Endometrial microvascular endothelial cells (primary cell): ENCODE results near the gene ERBB2. TPM values are rescaled to one million over a fixed set of nuclear protein-coding genes. Genes with fewer than 3 reads are reported as not detected.

Experiments used
- in situ Hi-C: cut with HindIII; loops from 2 replicates; pipeline ENCODE4 v1.10.0; 2017; ENCODE audit warnings: low sequenced_read_pairs, low pct_unique_long_range_greater_than_20kb; ENCODE audit errors: inconsistent ontology term
- total RNA-seq: library from RNA; depleted of rRNA; stranded (reverse); fragments of >200 nt; gene quantifications from one replicate; pipeline ENCODE4 v1.2.3, GENCODE V29; 2015; ENCODE audit errors: inconsistent ontology term

The ERBB2 gene
- total RNA-seq, 1 donor from 2014 or later, result 35.4 TPM

GRCh38 chr17:39769974-39770587, 70.2 kb downstream of the ERBB2 start:
- in situ Hi-C loops, result no loop called here

- in situ Hi-C loops, result no loop called here
Measured at GRCh38 chr17:39772415-39772814, 72.6 kb downstream of the ERBB2 start.

DNA sequence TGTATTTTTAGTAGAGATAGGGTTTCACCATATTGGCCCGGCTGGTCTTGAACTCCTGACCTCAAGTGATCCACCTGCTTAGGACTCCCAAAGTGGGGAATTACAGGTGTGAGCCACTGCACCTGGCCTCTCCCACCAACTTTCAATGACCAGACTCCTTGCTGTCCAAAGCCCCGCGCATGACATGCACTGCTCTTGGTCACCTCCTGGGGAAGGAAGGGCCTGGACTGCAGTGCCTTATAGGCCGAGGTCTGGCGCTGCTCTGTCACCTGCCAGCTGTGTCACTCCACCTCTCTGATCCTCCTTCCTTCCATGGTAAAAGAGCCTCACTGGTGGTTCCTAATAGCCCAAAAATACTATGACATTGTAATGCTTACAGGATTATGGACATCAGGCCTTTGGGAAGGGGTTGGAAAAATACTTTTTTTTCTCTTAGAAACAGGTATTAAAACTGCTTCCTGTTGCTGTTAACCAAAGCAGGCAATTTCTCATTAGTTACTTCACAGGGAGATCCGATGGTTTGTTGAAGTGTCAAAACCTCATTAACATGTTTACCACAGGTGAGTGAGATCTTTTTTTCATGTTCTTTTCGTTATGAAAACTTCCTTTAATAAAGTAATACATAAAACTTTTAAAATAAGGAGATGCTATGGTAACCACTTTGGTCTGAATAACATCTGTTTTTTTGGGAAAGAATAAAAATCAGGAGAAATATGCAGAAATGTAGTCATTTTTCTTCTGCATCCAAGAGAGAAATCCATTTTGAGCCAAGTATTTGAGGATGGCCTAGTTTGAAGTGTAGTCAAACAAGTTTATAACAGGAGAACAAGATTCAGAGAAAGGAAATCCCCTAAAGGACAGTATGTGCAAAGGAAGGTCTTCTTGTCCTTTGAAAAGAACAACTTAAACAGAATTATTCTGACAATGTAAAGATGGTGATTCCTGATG, 73.4 kb downstream of the ERBB2 start:
- in situ Hi-C loops, result no loop called here

- in situ Hi-C loops, result no loop called here
Measured at GRCh38 chr17:39774047-39774446, 74.2 kb downstream of the ERBB2 start.

GRCh38 chr17:39775031-39775430, 75.2 kb downstream of the ERBB2 start:
- in situ Hi-C loops, result no loop called here

- in situ Hi-C loops, result no loop called here
Measured at GRCh38 chr17:39776252-39776651, 76.4 kb downstream of the ERBB2 start.

DNA sequence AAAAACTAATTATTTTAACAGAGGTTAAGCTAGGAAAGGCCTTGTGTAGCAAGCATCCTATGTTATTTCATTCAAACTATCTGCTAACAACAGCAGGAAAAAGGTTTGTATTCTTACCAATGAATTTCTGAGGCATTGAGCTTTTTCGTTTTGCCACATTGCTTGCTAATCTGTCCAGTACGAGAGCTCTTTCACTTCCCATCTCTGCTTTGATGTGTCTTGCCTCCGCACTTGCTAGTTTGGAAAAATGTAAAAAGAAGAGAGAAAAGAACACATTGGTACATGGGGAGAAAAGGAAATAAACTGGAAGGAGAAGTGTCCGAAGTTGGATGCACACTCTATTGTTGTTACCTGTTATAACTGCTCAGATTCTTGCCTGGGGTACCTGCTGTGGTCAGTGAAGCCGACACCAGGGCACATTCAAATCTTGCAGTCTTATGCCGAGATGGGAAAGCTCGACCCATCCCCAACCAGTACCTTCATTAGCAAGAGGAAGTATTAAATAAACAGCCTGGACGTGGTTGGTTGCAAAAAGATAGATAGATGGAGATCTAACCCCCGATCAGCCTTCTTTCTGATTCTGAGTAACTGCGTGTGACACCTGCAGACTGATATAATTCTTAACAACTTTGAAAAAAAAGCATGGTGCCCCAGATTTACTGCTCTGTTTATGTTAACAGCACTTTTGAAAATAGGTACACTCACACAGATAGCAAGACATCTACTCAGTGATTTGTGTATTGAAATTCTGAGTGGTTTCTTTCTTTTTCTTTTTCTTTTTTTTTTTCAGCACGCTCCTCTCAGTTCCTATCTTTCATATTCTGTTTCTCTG, 77.9 kb downstream of the ERBB2 start:
- in situ Hi-C loops, result no loop called here

Other genes starting within 250 kb of the ERBB2 start
- gene MED1, start 248.8 kb upstream of the ERBB2 start, total RNA-seq, result 28.0 TPM
- 25.8 TPM for gene CDK12, start 238.6 kb upstream of the ERBB2 start, total RNA-seq
- not detected for gene NEUROD2, start 92.1 kb upstream of the ERBB2 start, total RNA-seq
- not detected for gene PPP1R1B, start 73.1 kb upstream of the ERBB2 start, total RNA-seq
- gene STARD3, start 62.9 kb upstream of the ERBB2 start, total RNA-seq, result 52.8 TPM
- 0.93 TPM for gene TCAP, start 34.7 kb upstream of the ERBB2 start, total RNA-seq
- not detected for gene PNMT, start 31.6 kb upstream of the ERBB2 start, total RNA-seq
- 7.4 TPM for gene PGAP3, start 12.0 kb upstream of the ERBB2 start, total RNA-seq
- 80.7 TPM for gene MIEN1, start 30.5 kb downstream of the ERBB2 start, total RNA-seq
- gene GRB7, start 37.9 kb downstream of the ERBB2 start, total RNA-seq, result not detected
- gene IKZF3, start 164.2 kb downstream of the ERBB2 start, total RNA-seq, result not detected
- gene ZPBP2, start 168.1 kb downstream of the ERBB2 start, total RNA-seq, result not detected
- 0.19 TPM for gene GSDMB, start 218.6 kb downstream of the ERBB2 start, total RNA-seq
- gene ORMDL3, start 227.5 kb downstream of the ERBB2 start, total RNA-seq, result 13.8 TPM
- not detected for gene LRRC3C, start 227.7 kb downstream of the ERBB2 start, total RNA-seq